Activated T-cell treated with anti-CD3 and anti-CD28 coated beads for 4 hours (primary cell): ENCODE data around the gene RASSF8.

ENCODE experiments used
- DNase-seq: peaks from one replicate; pipeline ENCODE4 v3.0.0-alpha.2; 2020

The RASSF8 gene

GRCh38 chr12:26068503-26068902 lies 110.0 kb downstream of the RASSF8 start:
- DNase-seq = no peak

- no peak for DNase-seq
Measured at GRCh38 chr12:26069796-26070195, 111.3 kb downstream of the RASSF8 start.

GRCh38 chr12:26077915-26078702 lies 119.6 kb downstream of the RASSF8 start:
- no peak for DNase-seq

- DNase-seq = no peak
Measured at GRCh38 chr12:26080911-26081310, 122.4 kb downstream of the RASSF8 start.

- DNase-seq = no peak
Measured at GRCh38 chr12:26086936-26087335, 128.5 kb downstream of the RASSF8 start.

- no peak for DNase-seq
Measured at GRCh38 chr12:26088998-26089397, 130.5 kb downstream of the RASSF8 start.

- DNase-seq = no peak
Measured at GRCh38 chr12:26090836-26091510, 132.5 kb downstream of the RASSF8 start.

- DNase-seq = no peak
Measured at GRCh38 chr12:26091822-26092221, 133.3 kb downstream of the RASSF8 start.

- no peak for DNase-seq
Measured at GRCh38 chr12:26092346-26093105, 134.0 kb downstream of the RASSF8 start.

- DNase-seq = no peak
Measured at GRCh38 chr12:26095186-26095585, 136.7 kb downstream of the RASSF8 start.

- no peak for DNase-seq
Measured at GRCh38 chr12:26096036-26096435, 137.6 kb downstream of the RASSF8 start.

- peak; percentile 41 for DNase-seq
Measured at GRCh38 chr12:26097046-26097878, 138.8 kb downstream of the RASSF8 start.

GRCh38 chr12:26100666-26101349 lies 142.3 kb downstream of the RASSF8 start:
- no peak for DNase-seq

- no peak for DNase-seq
Measured at GRCh38 chr12:26101350-26101734, 142.9 kb downstream of the RASSF8 start.

GRCh38 chr12:26101763-26102162 lies 143.3 kb downstream of the RASSF8 start:
- DNase-seq = no peak

- DNase-seq = no peak
Measured at GRCh38 chr12:26102953-26103352, 144.5 kb downstream of the RASSF8 start.

GRCh38 chr12:26106347-26106746 lies 147.9 kb downstream of the RASSF8 start:
- DNase-seq = no peak

GRCh38 chr12:26108915-26109314 lies 150.4 kb downstream of the RASSF8 start:
- DNase-seq = no peak

GRCh38 chr12:26109343-26109881 lies 150.9 kb downstream of the RASSF8 start:
- DNase-seq = no peak

GRCh38 chr12:26112232-26112631 lies 153.8 kb downstream of the RASSF8 start:
- DNase-seq = no peak

- no peak for DNase-seq
Measured at GRCh38 chr12:26112703-26113147, 154.2 kb downstream of the RASSF8 start.

- DNase-seq = no peak
Measured at GRCh38 chr12:26113181-26113654, 154.7 kb downstream of the RASSF8 start.
